Fibroblast of mammary gland (primary cell): ENCODE measurements around the gene TMEM132A.

ENCODE experiments used
- DNase-seq: peaks from one replicate; pipeline ENCODE4 v3.0.0-alpha.2; 2010; ENCODE audit warnings: low read depth
- H3K4me3 ChIP-seq: 2 replicates; pipeline ENCODE4 v1.5.1; 2011; ENCODE audit warnings: low read depth, mild to moderate bottlenecking, low read length, moderate library complexity; ENCODE audit not compliant: control insufficient read depth
- TF ChIP-seq, protein P1 (sequence below): conservative IDR thresholded peaks from 2 replicates; pipeline ENCODE4 v1.5.1; 2011; ENCODE audit warnings: low read depth, low read length, inconsistent platforms; ENCODE audit not compliant: control insufficient read depth, insufficient read depth

TMEM132A gene

DNA sequence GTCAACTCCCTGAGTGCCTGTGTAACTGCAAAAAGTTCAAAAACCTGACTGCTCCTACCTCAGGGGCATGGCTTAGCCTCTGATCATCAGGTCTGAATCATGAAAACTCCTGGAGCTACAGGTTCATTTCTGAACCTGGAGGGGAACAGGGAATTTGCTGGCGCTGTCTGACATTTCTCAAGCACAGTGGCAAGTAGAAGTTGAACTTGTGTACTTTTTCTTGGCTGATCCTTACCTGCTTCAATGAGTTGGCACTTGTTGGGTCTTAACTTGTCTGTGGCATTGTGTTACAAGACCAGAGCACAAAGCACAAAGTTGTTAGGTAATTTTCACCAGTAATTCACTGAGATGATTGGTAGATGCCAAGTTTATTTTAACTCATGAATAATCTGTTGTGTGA, 7.0 kb upstream of the TMEM132A start:
- no peak for DNase-seq
- H3K4me3 ChIP-seq = no peak overlapping the region
- TF ChIP-seq, protein P1, sequence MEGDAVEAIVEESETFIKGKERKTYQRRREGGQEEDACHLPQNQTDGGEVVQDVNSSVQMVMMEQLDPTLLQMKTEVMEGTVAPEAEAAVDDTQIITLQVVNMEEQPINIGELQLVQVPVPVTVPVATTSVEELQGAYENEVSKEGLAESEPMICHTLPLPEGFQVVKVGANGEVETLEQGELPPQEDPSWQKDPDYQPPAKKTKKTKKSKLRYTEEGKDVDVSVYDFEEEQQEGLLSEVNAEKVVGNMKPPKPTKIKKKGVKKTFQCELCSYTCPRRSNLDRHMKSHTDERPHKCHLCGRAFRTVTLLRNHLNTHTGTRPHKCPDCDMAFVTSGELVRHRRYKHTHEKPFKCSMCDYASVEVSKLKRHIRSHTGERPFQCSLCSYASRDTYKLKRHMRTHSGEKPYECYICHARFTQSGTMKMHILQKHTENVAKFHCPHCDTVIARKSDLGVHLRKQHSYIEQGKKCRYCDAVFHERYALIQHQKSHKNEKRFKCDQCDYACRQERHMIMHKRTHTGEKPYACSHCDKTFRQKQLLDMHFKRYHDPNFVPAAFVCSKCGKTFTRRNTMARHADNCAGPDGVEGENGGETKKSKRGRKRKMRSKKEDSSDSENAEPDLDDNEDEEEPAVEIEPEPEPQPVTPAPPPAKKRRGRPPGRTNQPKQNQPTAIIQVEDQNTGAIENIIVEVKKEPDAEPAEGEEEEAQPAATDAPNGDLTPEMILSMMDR = no peak

DNA sequence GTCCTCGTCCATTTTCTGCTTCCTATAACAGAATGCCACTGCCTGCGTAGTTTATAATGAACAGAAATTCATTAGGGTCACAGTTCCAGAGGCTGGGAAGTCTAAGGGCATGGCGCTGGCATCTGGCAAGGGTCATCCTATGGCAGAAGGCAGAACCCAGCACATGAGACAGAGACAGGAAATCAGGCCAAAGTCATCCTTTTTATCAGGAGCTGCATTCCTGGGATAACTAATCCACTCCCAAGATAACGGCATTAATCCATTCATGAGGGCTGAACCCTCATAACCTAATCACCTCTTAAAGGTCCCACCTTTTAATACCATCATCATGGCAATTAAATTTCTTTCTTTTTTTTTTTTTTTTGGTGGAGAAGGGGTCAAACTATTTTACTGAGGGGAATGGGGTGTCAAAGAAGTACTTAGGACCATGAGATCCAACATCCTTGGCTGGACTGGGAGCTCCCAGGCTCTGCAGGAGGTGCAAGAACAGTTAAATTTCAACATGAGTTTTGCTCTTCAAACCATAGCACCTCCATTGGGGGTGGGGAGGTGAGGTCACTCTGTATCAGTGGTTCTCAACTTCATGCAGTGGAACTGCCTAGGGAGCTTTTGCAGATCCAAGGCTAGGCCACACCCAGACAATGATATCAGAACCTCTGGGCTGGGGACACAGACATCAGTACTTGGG, 5.9 kb upstream of the TMEM132A start:
- TF ChIP-seq, protein P1 = no peak
- no peak overlapping the region for H3K4me3 ChIP-seq
- no peak for DNase-seq

- TF ChIP-seq, protein P1 = no peak
- peak; percentile 42 for DNase-seq
- no peak overlapping the region for H3K4me3 ChIP-seq
Measured at GRCh38 chr11:60918939-60919265, 5.4 kb upstream of the TMEM132A start.

- TF ChIP-seq, protein P1 = no peak
- DNase-seq = no peak
Measured at GRCh38 chr11:60919320-60919719, 4.9 kb upstream of the TMEM132A start.

DNA sequence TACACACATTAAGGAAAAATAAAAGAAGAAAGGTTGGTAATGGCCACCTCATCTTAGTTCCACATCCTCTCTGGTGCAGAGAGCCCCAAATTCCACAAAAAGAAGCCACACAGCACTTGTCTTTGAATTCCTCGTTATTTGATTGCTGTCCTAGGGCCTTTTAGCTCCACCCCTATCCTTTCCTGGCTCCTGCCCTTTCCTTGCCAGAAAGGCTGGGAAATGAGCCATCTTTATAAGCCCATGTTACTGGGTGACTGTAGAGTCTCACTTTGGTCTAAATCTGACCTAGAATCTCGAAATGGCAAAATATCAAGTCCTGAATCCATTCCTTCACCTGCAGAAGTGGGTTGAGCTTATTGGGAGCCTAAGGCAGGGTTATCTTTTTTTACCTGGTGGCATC, 4.3 kb upstream of the TMEM132A start:
- DNase-seq = no peak
- TF ChIP-seq, protein P1 = no peak
- no peak overlapping the region for H3K4me3 ChIP-seq

More at GRCh38 chr11:60919320-60919719, 4.9 kb upstream of the TMEM132A start:
- H3K4me3 ChIP-seq = no peak overlapping the region

DNA sequence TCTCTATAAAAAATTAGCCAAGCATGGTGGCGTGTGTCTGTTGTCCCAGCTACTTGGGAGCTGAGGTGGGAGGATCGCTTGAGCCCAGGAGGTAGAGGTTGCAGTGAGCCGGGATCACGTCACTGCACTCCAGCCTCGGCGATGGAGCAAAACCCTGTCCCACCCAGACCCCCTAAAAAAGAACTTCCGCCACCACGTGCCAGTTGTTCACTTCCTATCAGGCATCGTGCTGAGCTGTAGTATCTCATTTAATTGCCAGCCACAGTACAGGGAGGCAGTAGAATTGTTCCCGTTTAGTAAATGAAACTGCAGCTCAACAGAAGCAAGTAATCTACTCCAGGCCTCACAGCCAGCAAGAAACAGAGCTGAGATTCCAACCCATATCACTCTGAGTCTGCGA, 3.0 kb upstream of the TMEM132A start:
- DNase-seq = no peak
- TF ChIP-seq, protein P1 = no peak
- H3K4me3 ChIP-seq = no peak overlapping the region
